ENCODE measurements around the gene ZBED2.

Gene ZBED2

DNA sequence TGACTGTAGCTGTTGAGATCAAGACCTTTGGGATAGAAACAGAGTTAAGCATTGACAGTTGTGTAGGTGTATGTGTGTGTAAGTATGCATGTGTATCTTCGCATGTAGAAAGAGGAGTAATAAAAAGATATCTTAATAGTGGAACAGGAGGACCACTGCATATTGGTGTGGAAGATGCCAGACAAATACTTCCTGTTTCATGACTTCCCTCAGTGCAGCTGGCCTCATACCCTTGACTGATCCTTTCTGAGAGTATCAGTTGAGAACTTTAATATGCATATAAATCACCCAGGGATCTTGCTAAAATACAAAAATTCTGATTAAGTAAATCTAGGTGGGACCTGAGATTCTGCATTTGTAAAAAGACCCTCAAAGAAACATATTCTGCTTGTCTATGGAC lies 8.5 kb upstream of the ZBED2 start:
- no peak for DNase-seq (ENCODE audit: low read depth)

GRCh38 chr3:111601810-111602209 lies 6.7 kb upstream of the ZBED2 start:
- DNase-seq (ENCODE audit: low read depth) = no peak

GRCh38 chr3:111598552-111598951 lies 3.4 kb upstream of the ZBED2 start:
- no peak for DNase-seq (ENCODE audit: low read depth)

DNA sequence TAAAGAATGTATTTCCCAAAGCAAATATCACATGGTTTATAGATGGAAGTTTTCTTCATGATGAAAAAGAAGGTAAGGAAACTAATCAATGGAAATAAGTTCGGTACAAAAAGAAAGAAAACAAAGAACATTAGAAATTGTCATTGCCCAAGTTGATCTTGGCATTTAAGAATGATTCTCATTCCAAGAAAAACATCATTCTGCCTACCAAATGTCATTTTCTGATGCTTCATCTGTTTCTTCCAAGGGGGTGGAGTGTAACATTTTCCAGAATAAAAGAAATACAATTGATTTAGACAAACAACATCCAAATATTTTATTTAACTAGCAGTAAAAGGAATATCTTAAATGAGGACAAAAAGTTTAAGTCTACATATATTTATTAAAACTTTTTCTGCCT lies 3.0 kb upstream of the ZBED2 start:
- no peak for DNase-seq (ENCODE audit: low read depth)

- DNase-seq (ENCODE audit: low read depth) = no peak
Observed at GRCh38 chr3:111596328-111596727, 1.2 kb upstream of the ZBED2 start.

DNA sequence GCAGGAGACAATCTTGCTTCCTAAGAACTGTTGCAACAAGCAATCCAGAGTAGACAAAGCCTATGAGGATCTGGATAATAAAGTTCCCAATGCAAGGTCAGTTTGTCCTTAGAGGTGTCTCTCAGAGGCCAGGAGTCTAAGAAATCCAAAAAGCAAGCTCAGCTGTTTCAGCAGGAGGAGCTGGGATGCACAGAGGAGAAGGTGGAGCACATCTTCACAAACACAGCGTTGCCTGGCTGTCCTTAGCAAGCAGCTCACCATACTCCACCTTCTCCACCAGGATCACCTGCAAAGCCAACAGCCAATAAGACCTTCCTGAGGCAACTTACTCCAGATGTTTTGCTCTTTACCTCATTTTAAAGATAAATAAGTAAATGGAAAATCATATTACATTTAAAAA lies 365 bp downstream of the ZBED2 start:
- DNase-seq (ENCODE audit: low read depth) = no peak

- no peak for DNase-seq (ENCODE audit: low read depth)
Observed at GRCh38 chr3:111594205-111594604, 941 bp downstream of the ZBED2 start.

DNA sequence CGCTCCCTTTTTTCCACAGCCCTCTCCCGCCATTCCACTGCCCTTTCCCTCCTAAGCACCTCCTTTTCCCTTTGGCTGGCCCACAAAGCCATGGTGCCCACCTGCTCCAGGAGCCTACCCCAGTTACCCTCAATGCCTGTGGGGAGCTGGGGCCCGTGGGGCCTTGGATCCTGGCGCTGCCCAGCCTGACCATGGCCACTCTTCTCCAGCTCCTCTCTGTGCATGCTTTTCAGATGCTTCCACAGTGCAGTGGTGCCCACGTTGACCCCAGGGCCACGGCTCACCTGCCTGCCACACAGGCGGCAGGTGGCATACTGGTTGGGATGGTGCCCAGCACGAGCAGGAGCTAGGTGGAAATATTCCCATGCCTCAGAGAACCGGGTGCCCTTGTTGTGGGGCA lies 1.5 kb downstream of the ZBED2 start:
- DNase-seq (ENCODE audit: low read depth) = no peak

- DNase-seq (ENCODE audit: low read depth) = no peak
Observed at GRCh38 chr3:111592936-111593335, 2.2 kb downstream of the ZBED2 start.

DNA sequence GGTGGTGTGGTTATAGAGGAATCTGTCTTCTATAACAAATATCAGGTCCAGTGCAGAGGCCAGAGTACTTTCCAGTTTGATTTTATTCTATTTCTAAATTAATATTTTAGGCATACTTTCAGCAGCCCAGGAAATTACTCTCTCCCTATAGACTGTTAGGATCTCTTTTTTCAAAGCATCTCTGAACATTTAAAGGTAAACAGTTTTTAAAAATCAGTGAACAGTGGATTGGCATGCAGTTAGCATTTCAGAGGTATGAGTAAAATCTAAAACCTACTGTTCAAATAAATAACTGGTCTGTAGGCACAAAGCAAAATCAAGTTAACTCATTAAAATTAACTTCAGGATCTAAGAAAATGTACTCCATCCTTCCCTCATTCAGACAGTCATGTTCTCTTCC lies 3.0 kb downstream of the ZBED2 start:
- DNase-seq (ENCODE audit: low read depth) = no peak

- DNase-seq (ENCODE audit: low read depth) = no peak
Observed at GRCh38 chr3:111591555-111591954, 3.6 kb downstream of the ZBED2 start.

- no peak for DNase-seq (ENCODE audit: low read depth)
Observed at GRCh38 chr3:111590143-111590491, 5.0 kb downstream of the ZBED2 start.

GRCh38 chr3:111589303-111590142 lies 5.6 kb downstream of the ZBED2 start:
- DNase-seq (ENCODE audit: low read depth) = no peak

- DNase-seq (ENCODE audit: low read depth) = no peak
Observed at GRCh38 chr3:111588527-111588926, 6.6 kb downstream of the ZBED2 start.

DNA sequence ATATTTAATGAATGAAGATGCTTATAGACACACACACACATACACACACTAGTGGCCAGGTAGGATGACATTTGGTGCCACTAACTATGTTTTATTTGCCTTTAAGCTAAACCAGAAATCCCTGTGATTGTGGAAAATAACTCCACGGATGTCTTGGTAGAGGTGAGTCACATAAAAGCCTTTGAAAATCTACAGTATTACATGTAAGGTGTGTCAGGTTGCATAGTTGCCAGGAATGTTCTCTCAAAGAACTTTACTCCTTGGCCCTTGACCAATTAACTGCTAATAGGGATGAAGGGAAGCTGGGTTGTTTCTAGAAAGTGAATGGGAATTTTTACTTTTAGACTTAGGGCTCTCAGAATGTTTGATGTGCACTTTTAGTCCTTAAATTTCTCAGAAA lies 9.9 kb downstream of the ZBED2 start:
- DNase-seq (ENCODE audit: low read depth) = no peak

GRCh38 chr3:111584744-111585143 lies 10.4 kb downstream of the ZBED2 start:
- DNase-seq (ENCODE audit: low read depth) = no peak

GRCh38 chr3:111582120-111582474 lies 13.0 kb downstream of the ZBED2 start:
- no peak for DNase-seq (ENCODE audit: low read depth)

DNA sequence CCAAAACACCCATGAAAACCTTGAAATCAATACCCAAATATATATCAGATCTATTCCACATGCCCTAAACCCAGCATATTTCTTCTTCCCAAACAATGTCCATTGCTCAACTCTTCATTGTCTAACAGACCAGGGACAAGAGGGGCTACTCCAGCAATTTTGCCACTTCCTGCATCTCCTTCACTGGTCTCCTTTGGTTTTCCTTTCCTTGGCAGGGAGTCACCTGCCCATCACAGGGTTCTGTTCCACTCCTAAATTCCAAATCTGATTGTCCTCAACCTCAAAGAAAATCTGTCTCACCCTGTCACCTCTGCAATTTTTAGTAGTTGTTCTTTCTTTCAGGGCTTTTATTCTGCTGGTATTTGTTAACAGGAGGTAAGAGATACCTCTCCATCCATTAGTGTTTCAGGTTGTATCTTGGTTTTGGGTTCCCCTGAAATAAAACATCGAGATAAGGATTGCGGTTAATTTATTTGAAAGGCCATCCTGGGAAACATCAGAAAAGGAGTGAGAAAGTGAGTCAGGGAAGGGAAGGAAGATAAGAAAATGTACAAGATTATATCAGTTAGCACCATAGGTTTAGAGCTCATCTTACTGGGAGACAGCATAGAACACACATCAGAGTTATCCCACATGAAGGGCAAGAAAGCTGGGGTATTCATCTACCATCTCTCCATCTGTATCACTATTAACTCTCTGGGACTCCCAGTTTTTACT lies 13.6 kb downstream of the ZBED2 start:
- no peak for DNase-seq (ENCODE audit: low read depth)

DNA sequence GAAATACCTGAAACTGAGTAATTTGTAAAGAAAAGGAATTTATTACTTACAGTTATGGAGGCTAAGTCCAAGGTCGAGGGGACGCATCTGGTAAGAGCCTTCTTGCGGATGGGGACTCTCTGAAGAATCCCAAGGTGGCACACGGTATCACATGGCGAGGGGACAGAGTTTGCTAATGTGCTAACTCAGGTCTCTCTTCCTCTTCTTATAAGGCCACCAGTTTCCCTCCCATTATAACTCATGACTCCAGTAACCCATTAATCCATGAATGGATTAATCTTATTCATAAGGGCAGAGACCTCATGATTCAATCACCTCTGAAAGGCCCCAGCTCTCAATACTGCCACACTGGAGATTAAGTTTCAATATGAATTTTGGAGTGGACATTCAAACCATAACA lies 15.7 kb downstream of the ZBED2 start:
- no peak for DNase-seq (ENCODE audit: low read depth)

DNA sequence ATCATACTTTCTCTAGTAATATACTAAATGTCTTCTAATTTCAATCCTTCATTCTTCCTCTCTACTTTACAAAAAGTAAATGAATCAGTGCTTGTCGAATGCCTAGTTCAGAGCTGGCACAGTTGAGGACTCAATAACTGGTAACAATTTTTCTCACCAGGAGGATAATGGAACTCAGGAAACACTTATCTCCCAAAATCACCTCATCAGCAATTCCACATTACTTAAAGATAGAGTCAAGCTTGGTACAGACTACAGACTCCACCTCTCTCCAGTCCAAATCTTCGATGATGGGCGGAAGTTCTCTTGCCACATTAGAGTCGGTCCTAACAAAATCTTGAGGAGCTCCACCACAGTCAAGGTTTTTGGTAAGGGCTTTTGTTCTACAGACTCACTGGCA lies 16.3 kb downstream of the ZBED2 start:
- no peak for DNase-seq (ENCODE audit: low read depth)

GRCh38 chr3:111577798-111578685 lies 17.1 kb downstream of the ZBED2 start:
- no peak for DNase-seq (ENCODE audit: low read depth)

DNA sequence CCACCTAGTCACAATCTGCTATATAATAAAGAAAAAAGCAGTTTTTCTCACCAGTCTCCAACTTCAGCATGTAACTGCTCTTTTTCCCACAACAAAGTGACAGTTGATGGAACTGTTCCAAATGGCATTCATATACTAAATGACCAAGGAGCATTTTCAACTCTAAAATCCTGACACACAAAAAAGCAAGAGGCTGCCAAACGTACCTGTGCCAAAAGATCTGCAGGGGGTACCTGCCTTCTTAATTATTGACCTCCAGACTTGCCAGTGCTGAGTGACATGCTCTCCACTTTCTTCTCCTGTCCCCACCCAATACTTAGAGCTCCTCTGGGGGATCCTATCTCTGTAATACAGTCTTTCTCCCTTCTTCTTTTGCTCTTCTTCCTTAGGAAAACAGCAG lies 18.0 kb downstream of the ZBED2 start:
- DNase-seq (ENCODE audit: low read depth) = no peak

GRCh38 chr3:111571907-111572460 lies 23.2 kb downstream of the ZBED2 start:
- DNase-seq (ENCODE audit: low read depth) = no peak

Measured in stimulated activated CD8-positive, alpha-beta memory T cell treated with anti-CD3 and anti-CD28 coated beads, Interleukin-15, amount 100 ng/mL, for 1 hour (primary cell).